Measurements from ENCODE around the gene ARHGAP40. TPM values are rescaled to one million over a fixed set of nuclear protein-coding genes. Genes with fewer than 3 reads are reported as not detected.

The ARHGAP40 gene
- total and polyA plus RNA-seq, 5 donors = not detected

GRCh38 chr20:38640521-38640920 is 38.9 kb downstream of the ARHGAP40 start:
- WGBS = 34% methylated on average over 4 of the region's 4 CpGs
- H3K27me3 ChIP-seq (ENCODE audit: control insufficient read depth, insufficient read depth) = no peaks in the 10 kb centered on the region
- intact Hi-C loops (cut with DNase I) = no loop called here

GRCh38 chr20:38642498-38642897 is 40.9 kb downstream of the ARHGAP40 start:
- 75% methylated on average over 2 of the region's 2 CpGs for WGBS
- no peak for ATAC-seq
- no peaks in the 10 kb centered on the region for H3K4me1 ChIP-seq (ENCODE audit: control insufficient read depth, insufficient read depth, low read length)
- H3K27me3 ChIP-seq (ENCODE audit: control insufficient read depth, insufficient read depth) = no peaks in the 10 kb centered on the region
- DNase-seq = no peak
- H3K4me3 ChIP-seq (ENCODE audit: low read length) = no peak overlapping the region
- no peak overlapping the region for H3K27ac ChIP-seq (ENCODE audit: low read length)
- intact Hi-C loops (cut with DNase I) = no loop called here
- no peaks in the 10 kb centered on the region for H3K9me3 ChIP-seq (ENCODE audit: control insufficient read depth, low read length)

More at GRCh38 chr20:38640521-38640920, 38.9 kb downstream of the ARHGAP40 start:
- ATAC-seq (no peak), DNase-seq (no peak)
- Histone ChIP-seq H3K27ac (ENCODE audit: low read length) (no peak overlapping the region), H3K4me1 (ENCODE audit: control insufficient read depth, insufficient read depth, low read length) (no peaks in the 10 kb centered on the region), H3K9me3 (ENCODE audit: control insufficient read depth, low read length) (no peaks in the 10 kb centered on the region), H3K4me3 (ENCODE audit: low read length) (no peak overlapping the region)

- Histone ChIP-seq H3K27me3 (ENCODE audit: control insufficient read depth, insufficient read depth) (no peaks in the 10 kb centered on the region), H3K9me3 (ENCODE audit: control insufficient read depth, low read length) (no peaks in the 10 kb centered on the region), H3K4me1 (ENCODE audit: control insufficient read depth, insufficient read depth, low read length) (no peaks in the 10 kb centered on the region), H3K27ac (ENCODE audit: low read length) (no peak overlapping the region), H3K4me3 (ENCODE audit: low read length) (no peak overlapping the region)
- WGBS = 47% methylated on average over 4 of the region's 4 CpGs
- ATAC-seq = no peak
- intact Hi-C loops (cut with DNase I) = loop anchor here in 3 of 4 donors (5.0 kb wide), 4 partner anchors 88 to 253 kb away; no protein-coding TSS in a partner anchor
- no peak for DNase-seq
These were observed 43.1 kb downstream of the ARHGAP40 start for GRCh38 chr20:38644588-38645260.

GRCh38 chr20:38645351-38645750 is 43.7 kb downstream of the ARHGAP40 start:
- Histone ChIP-seq H3K4me3 (ENCODE audit: low read length) (no peak overlapping the region), H3K4me1 (ENCODE audit: control insufficient read depth, insufficient read depth, low read length) (no peaks in the 10 kb centered on the region), H3K9me3 (ENCODE audit: control insufficient read depth, low read length) (no peaks in the 10 kb centered on the region), H3K27ac (ENCODE audit: low read length) (no peak overlapping the region), H3K27me3 (ENCODE audit: control insufficient read depth, insufficient read depth) (no peaks in the 10 kb centered on the region)
- WGBS = 51% methylated on average over 5 of the region's 5 CpGs
- intact Hi-C loops (cut with DNase I) = loop anchor here in 3 of 4 donors (5.0 kb wide), 4 partner anchors 87 to 252 kb away; no protein-coding TSS in a partner anchor
- ATAC-seq (no peak), DNase-seq (no peak)

- H3K4me1 ChIP-seq (ENCODE audit: control insufficient read depth, insufficient read depth, low read length) = no peaks in the 10 kb centered on the region
- 5% methylated on average over 50 of the region's 50 CpGs for WGBS
- no peak overlapping the region for H3K4me3 ChIP-seq (ENCODE audit: low read length)
- H3K27me3 ChIP-seq (ENCODE audit: control insufficient read depth, insufficient read depth) = no peaks in the 10 kb centered on the region
- no peaks in the 10 kb centered on the region for H3K9me3 ChIP-seq (ENCODE audit: control insufficient read depth, low read length)
- DNase-seq (peak; percentile 73 to 88 (median 84)), ATAC-seq (peak; percentile 83 to 90)
- intact Hi-C loops (cut with DNase I) = loop anchor here in 3 of 4 donors (2.0 to 5.0 kb wide), 6 partner anchors 81 to 251 kb away; no protein-coding TSS in a partner anchor
- no peak overlapping the region for H3K27ac ChIP-seq (ENCODE audit: low read length)
These were observed 44.6 kb downstream of the ARHGAP40 start for GRCh38 chr20:38645980-38646858.

- Histone ChIP-seq H3K27me3 (ENCODE audit: control insufficient read depth, insufficient read depth) (no peaks in the 10 kb centered on the region), H3K4me3 (ENCODE audit: low read length) (no peak overlapping the region), H3K9me3 (ENCODE audit: control insufficient read depth, low read length) (no peaks in the 10 kb centered on the region), H3K27ac (ENCODE audit: low read length) (no peak overlapping the region), H3K4me1 (ENCODE audit: control insufficient read depth, insufficient read depth, low read length) (no peaks in the 10 kb centered on the region)
- no peak for ATAC-seq
- 20% methylated on average over 10 of the region's 10 CpGs for WGBS
- intact Hi-C loops (cut with DNase I) = loop anchor here in 3 of 4 donors (5.0 kb wide), 4 partner anchors 83 to 248 kb away; no protein-coding TSS in a partner anchor
- DNase-seq = no peak
These were observed 47.8 kb downstream of the ARHGAP40 start for GRCh38 chr20:38649275-38649891.

GRCh38 chr20:38650010-38650409 is 48.4 kb downstream of the ARHGAP40 start:
- ATAC-seq = no peak
- no peak for DNase-seq
- Histone ChIP-seq H3K27ac (ENCODE audit: low read length) (no peak overlapping the region), H3K27me3 (ENCODE audit: control insufficient read depth, insufficient read depth) (no peaks in the 10 kb centered on the region), H3K4me1 (ENCODE audit: control insufficient read depth, insufficient read depth, low read length) (no peaks in the 10 kb centered on the region), H3K9me3 (ENCODE audit: control insufficient read depth, low read length) (no peaks in the 10 kb centered on the region), H3K4me3 (ENCODE audit: low read length) (no peak overlapping the region)
- intact Hi-C loops (cut with DNase I) = no loop called here
- 43% methylated on average over 4 of the region's 4 CpGs for WGBS

- no peak for ATAC-seq
- WGBS = 48% methylated on average over 2 of the region's 2 CpGs
- H3K27me3 ChIP-seq (ENCODE audit: control insufficient read depth, insufficient read depth) = no peaks in the 10 kb centered on the region
- intact Hi-C loops (cut with DNase I) = no loop called here
- no peaks in the 10 kb centered on the region for H3K9me3 ChIP-seq (ENCODE audit: control insufficient read depth, low read length)
- DNase-seq = no peak
- no peaks in the 10 kb centered on the region for H3K4me1 ChIP-seq (ENCODE audit: control insufficient read depth, insufficient read depth, low read length)
- H3K27ac ChIP-seq (ENCODE audit: low read length) = no peak overlapping the region
- no peak overlapping the region for H3K4me3 ChIP-seq (ENCODE audit: low read length)
These were observed 49.5 kb downstream of the ARHGAP40 start for GRCh38 chr20:38651154-38651553.

- Histone ChIP-seq H3K4me1 (ENCODE audit: control insufficient read depth, insufficient read depth, low read length) (no peaks in the 10 kb centered on the region), H3K4me3 (ENCODE audit: low read length) (no peak overlapping the region), H3K27ac (ENCODE audit: low read length) (no peak overlapping the region), H3K27me3 (ENCODE audit: control insufficient read depth, insufficient read depth) (no peaks in the 10 kb centered on the region), H3K9me3 (ENCODE audit: control insufficient read depth, low read length) (no peaks in the 10 kb centered on the region)
- WGBS = 89% methylated on average over 6 of the region's 6 CpGs
- DNase-seq = no peak
- no peak for ATAC-seq
- intact Hi-C loops (cut with DNase I) = no loop called here
These were observed 50.0 kb downstream of the ARHGAP40 start for GRCh38 chr20:38651562-38651961.

GRCh38 chr20:38652995-38653394 is 51.4 kb downstream of the ARHGAP40 start:
- Histone ChIP-seq H3K27ac (ENCODE audit: low read length) (no peak overlapping the region), H3K4me3 (ENCODE audit: low read length) (no peak overlapping the region), H3K4me1 (ENCODE audit: control insufficient read depth, insufficient read depth, low read length) (no peaks in the 10 kb centered on the region), H3K9me3 (ENCODE audit: control insufficient read depth, low read length) (no peaks in the 10 kb centered on the region), H3K27me3 (ENCODE audit: control insufficient read depth, insufficient read depth) (no peaks in the 10 kb centered on the region)
- intact Hi-C loops (cut with DNase I) = no loop called here
- WGBS = 87% methylated on average over 2 of the region's 2 CpGs
- DNase-seq (no peak), ATAC-seq (no peak)

GRCh38 chr20:38657390-38657789 is 55.8 kb downstream of the ARHGAP40 start:
- no peak for DNase-seq
- H3K4me3 ChIP-seq (ENCODE audit: low read length) = no peak overlapping the region
- intact Hi-C loops (cut with DNase I) = no loop called here
- 83% methylated on average over 5 of the region's 5 CpGs for WGBS
- no peaks in the 10 kb centered on the region for H3K4me1 ChIP-seq (ENCODE audit: control insufficient read depth, insufficient read depth, low read length)
- ATAC-seq = no peak
- H3K27ac ChIP-seq (ENCODE audit: low read length) = no peak overlapping the region
- no peaks in the 10 kb centered on the region for H3K27me3 ChIP-seq (ENCODE audit: control insufficient read depth, insufficient read depth)
- H3K9me3 ChIP-seq (ENCODE audit: control insufficient read depth, low read length) = no peaks in the 10 kb centered on the region

Data from right cardiac atrium (tissue), 5 donors.